Activated naive CD4-positive, alpha-beta T cell treated with anti-CD3 and anti-CD28 coated beads, Interleukin-2, amount 50 U/mL, for 16 hours (primary cell): ENCODE measurements around the gene GPANK1.

Experiments used
- DNase-seq: peaks from one replicate; pipeline ENCODE4 v3.0.0-alpha.2; 2020

GPANK1 gene

DNA sequence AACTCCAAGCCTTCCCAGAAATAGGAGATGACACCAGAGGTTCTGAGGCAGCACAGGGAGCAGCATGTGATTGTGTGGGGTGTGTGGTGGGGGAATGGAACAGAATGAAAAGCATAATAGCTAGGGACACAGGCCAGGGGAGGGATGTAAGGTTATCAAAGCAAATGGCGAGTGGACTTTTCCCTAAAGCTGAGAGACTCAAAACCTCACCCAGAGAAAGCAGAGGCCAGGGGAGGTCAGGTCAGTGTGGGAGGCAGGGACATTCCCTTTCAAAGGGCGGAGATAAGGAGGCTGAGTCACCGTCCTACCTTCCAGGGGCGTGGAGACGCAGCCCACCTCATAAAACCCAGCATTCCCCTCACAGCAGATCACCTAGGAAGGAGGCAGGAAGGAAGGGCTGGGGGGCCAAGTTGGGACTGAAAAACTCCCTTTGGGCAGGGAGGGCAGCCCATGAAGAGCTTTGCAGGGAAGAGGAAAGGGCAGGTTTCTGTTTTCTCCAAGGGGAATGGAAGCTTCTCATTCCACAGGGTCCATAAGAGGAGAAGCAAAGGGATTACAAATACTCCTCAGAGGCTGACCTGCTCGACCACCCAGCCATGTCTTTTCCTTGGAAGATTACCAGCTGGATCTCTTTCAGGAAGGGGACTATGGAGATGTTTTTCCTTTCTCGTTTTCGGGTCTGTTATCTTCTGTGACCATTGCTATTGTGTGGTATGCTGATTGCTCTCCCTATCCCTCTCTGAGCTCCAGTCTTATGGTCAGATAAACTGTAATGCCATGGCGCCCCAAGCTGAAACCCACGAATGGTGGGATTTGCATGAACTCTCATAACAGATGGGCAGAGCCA, 25.7 kb upstream of the GPANK1 start:
- no peak for DNase-seq

GRCh38 chr6:31689249-31690110, 24.7 kb upstream of the GPANK1 start:
- DNase-seq = no peak

GRCh38 chr6:31687860-31688693, 23.3 kb upstream of the GPANK1 start:
- no peak for DNase-seq

- no peak for DNase-seq
Observed at GRCh38 chr6:31687321-31687720, 22.5 kb upstream of the GPANK1 start.

GRCh38 chr6:31686483-31686882, 21.7 kb upstream of the GPANK1 start:
- DNase-seq = no peak

DNA sequence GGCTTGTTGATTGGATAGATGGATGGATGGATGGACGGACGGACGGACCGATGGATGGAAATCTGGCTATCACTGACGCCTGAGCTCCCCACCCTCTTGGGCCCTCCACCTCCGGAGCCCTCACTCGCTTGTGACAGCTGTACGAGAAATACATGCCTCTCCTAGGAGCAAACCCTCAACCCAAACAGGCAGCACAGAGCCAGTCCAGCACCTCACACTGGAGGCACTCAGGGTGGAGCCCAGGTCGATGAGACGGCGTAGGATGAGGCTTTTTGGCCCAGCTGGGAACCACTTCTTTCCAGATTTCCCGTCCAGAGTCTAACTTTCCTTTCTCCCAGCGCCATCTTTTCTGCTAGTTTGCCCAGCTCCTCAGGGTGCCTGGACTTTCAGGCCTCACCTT, 18.8 kb upstream of the GPANK1 start:
- no peak for DNase-seq

- DNase-seq = peak; percentile 48
Observed at GRCh38 chr6:31681135-31681671, 16.4 kb upstream of the GPANK1 start.

GRCh38 chr6:31680226-31681134, 15.7 kb upstream of the GPANK1 start, which contains the start of gene LY6G5C:
Gene LY6G5C (minus strand): TSS chr6:31681067. CDS start chr6:31680373, 694 bp downstream.
- DNase-seq = peak; percentile 60

DNA sequence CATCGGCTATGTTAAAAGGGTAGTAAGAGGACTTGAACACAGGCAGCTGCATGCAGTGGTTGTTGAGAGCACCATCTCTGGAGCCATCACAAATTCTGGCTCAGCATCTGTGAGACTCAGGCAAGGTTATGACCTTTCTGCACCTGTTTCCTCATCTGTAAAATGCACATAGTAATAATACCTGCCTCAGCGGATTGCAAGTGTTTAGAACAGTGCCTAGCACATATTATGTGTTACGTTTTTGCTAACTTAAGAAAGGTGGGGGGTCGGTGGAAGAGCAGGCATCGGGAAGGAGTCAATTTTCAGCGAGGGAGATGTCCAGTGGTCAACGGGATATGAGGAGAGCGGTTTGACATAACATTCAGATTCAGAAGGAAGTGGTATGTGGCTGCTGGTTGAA, 13.2 kb upstream of the GPANK1 start:
- DNase-seq = no peak

GRCh38 chr6:31676904-31677303, 12.1 kb upstream of the GPANK1 start:
- no peak for DNase-seq

DNA sequence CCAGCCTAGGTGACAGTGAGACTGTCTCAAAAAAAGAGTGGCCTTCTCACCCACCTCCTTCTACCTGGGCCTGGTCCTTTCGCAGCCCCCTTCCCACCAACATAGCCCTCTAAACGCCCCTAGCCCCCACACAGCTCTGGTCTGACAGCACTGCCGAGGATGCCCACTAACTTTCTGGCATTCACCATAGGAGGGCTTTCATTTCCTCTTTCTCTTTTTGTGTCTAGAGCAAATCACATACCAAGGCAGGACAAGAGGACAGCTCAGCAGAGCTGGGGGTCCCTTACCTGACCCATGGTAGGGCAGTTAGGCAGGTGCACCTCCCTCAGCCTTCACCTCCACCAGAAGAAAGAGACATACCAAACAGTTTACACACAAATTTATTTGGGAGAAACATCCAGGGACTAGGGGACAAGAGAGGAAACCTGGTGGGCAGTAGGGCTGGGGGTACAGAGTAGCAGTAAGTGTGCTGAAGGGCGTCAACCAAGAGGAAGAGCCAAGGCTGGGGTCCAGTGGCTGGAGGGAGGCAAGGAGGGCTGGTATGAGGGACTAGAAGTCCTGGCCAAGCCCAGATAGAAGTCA, 11.6 kb upstream of the GPANK1 start:
- no peak for DNase-seq

GRCh38 chr6:31669676-31670075, 4.9 kb upstream of the GPANK1 start, which contains the start of gene LY6G5B:
Gene LY6G5B (plus strand): TSS chr6:31669976. CDS start chr6:31670951, 975 bp downstream.
- no peak for DNase-seq

DNA sequence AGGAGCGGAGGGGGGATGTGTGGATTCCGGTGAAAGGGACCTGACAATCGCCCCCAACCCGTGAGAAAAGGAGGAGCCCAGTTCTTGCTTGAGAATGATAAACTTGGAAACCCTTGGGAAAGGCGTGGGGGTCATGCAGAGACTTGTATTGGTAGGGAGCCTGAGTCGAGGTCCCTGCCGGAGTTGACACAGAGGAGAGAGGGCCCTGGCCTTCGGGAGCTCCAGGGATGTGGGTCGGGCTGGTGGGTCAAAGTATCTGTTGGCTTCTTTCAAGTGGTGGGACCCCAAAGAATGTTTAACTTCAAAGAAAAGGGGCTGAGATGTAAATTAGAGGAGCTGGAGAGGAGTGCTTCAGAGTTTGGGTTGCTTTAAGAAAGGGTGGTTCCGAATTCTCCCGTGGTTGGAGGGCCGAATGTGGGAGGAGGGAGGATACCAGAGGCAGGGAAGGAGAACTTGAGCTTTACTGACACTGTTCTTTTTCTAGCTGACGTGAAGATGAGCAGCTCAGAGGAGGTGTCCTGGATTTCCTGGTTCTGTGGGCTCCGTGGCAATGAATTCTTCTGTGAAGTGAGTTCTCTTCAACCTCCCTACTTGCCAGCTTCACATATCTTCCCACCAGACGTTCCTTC, 1.7 kb upstream of the GPANK1 start:
- no peak for DNase-seq

DNA sequence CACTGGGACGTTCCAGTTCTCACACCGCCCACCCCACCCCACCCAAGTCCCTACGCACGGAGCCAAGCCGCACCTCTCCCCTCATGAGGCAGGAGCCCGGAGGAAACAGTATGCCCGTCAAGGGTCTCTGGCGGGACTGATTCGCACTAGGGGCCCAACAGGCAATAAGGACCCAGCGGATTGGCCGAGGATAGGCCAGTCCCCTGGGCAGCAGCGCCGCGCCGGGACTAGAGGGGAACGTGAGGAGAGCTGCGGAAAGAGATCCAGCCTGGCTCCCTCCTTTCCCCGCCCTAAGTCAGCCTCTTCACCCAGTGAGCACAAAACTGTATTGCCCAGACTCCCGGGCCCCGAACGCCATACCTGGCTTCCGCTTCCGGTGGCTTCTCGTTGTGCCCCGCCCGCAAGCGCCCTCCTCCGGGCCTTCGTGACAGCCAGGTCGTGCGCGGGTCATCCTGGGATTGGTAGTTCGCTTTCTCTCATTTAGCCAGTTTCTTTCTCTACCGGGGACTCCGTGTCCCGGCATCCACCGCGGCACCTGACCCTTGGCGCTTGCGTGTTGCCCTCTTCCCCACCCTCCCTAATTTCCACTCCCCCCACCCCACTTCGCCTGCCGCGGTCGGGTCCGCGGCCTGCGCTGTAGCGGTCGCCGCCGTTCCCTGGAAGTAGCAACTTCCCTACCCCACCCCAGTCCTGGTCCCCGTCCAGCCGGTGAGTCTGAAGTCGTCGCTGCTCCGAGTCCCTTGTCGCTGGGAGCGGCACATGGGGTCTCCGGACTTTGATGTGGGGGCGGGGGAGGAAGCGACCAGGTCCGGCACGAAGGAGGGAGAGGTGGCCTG, 922 bp upstream of the GPANK1 start, which contains the start of gene CSNK2B:
TSS of gene CSNK2B (plus strand) at position 580 of the 836 bp plus-strand sequence. CDS start 752 bp downstream, outside the sequence.
- peak; percentile 99 for DNase-seq

DNA sequence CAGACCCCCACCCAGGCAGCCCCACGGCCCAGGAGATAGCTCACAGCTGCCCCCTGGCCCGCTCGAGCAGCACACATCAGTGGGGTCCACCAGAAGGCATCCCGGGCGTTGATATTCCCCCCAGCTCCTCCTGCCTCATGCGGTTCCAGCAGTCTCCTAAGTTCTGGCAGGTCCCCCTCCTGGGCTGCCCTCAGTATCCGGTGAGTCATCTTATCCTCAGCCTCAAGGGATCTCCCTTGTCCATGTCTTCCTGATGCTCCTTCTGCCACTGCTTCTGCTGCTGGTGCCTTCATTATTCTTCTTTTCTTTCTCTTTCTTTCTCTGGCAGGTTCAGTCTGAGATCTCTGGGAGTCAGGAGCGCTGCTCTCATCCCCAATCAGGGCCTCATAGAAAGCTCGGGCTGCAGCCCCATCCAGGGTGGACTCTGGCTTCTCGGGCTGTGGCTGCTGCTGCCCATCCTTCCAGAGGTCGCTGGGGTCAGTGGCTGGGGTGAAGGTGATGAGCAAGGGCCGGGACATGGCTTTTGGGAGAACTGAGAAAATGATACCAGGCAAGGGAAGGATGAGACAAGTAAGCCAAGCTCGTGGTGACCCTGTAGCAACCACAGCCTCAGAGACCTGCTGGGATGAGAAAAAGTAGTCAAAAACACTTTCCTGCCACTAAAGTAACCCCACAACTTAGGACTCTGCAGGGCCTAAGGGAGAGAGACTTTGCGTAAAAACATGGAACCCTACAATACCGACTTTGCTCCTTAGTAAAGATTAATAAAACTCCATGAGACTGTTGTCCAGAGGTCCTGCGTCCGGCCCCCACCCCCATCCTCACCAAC, 622 bp downstream of the GPANK1 start:
- DNase-seq = no peak

GRCh38 chr6:31663126-31663960, 1.5 kb downstream of the GPANK1 start:
- no peak for DNase-seq

DNA sequence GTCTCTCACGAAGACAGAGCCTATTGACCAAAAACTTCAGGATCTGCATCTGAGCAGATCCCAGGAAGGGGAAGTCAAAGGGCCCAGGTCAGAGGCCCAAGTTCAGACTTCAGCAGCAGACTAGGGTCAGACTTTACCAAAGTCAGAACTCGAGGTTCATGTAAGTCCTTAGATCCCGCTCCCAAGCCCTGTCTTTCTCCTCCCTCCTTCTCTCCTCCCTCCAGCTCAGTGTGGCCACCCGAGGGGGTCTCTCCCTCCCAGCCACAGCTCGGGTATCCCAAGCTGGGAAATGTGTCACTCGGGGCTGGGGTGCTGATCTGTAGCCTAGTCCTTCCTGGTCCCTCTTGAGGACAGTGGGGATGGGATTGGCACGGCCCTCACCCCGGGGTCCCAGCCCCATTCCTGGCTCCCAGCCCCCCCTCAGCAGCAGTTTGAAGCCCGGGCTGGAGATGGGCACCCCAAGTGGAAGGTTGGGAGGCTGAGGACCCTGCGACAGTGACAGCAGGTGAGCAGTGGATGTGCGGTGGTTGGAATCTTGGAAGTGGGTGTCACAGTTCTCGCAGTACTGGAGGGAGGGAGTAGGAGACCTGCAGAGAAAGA, 2.6 kb downstream of the GPANK1 start:
- DNase-seq = no peak
